OCI-LY3 (cell line): ENCODE data around the gene SPOCK1.

Source experiments
- CTCF ChIP-seq: fragments of 200-600, 300-600 bp; sonication (generic); IDR thresholded peaks from 2 replicates; pipeline ENCODE4 v1.5.1; 2014; ENCODE audit warnings: antibody characterized with exemption, low read length, low read depth
- EZH2phosphoT487 ChIP-seq: fragments of 200-600 bp; shearing (Covaris generic); IDR thresholded peaks from 2 replicates; pipeline ENCODE4 v1.6.1; 2018; ENCODE audit warnings: antibody characterized with exemption, mixed run types, low read depth

DNA sequence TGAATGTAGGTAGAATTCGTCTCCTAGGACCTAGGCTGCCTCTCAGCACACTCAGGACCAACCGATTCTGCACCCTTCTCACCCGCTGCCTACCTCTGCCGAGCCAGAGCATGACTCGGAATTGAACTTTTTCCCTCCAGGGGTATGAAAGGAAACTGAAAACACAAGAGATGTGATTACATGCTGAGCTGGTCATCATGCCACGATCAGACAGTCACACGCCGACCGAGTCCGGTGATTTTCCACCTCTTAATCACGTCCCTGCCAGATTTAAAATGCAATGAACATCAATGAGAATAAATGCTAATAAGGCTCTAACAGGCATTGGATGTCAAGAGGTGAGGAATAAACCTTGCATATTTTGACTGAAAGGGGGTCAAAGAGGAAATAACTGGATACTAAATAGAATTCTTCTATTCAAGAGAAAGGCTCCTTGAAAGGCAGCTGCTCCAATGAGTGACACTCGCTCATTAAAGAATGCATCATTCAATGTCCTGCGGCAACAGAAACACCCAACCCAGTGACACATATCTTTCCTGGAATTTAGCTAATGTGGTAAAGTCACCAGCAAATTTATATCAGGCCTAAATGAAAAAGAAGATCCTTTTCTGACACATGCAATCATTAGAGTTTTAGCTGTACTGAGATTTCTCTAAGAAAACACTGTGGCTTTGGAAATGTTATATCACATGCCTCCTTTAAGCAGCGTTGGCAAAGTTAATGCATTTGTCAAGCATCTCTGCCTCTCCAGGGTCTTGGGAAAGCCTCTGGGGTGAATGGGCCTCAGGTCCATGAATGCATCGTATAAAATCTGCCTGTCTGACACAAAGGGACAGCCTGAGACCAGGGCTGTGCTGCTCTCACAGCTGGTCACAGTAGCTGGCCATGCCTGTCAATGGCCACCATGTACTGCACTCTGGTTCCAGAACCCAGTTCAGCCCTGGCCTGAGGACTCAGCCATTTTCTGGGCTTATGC lies 128.7 kb downstream of the SPOCK1 start:
- TF ChIP-seq CTCF, result no peak
- no peak for TF ChIP-seq EZH2phosphoT487
